Stomach (tissue), 4 donors: ENCODE data around the gene JAML.

ENCODE experiments used
- EP300 ChIP-seq: sonication (generic); formaldehyde crosslinking; IDR thresholded peaks from one replicate; pipeline ENCODE4 v1.6.1; 2017; ENCODE audit warnings: antibody characterized with exemption
- POLR2AphosphoS5 ChIP-seq, 3 donors: sonication (generic); formaldehyde crosslinking; IDR thresholded peaks; one replicate each; pipeline ENCODE4 v1.6.1; 2016; ENCODE audit warnings: antibody characterized with exemption in 3 of 3
- TF ChIP-seq, protein P1 (sequence below), 7 experiments: fragments of 450-650 bp in 4 of 7; fragments of 200-600 bp in 3 of 7; sonication (generic) in 3 of 7; IDR thresholded peaks; one replicate each; pipeline ENCODE4 v1.5.1; 2016 to 2019; ENCODE audit warnings: antibody characterized with exemption in 7 of 7, control low read depth in 2 of 7, mild to moderate bottlenecking in 1 of 7

DNA sequence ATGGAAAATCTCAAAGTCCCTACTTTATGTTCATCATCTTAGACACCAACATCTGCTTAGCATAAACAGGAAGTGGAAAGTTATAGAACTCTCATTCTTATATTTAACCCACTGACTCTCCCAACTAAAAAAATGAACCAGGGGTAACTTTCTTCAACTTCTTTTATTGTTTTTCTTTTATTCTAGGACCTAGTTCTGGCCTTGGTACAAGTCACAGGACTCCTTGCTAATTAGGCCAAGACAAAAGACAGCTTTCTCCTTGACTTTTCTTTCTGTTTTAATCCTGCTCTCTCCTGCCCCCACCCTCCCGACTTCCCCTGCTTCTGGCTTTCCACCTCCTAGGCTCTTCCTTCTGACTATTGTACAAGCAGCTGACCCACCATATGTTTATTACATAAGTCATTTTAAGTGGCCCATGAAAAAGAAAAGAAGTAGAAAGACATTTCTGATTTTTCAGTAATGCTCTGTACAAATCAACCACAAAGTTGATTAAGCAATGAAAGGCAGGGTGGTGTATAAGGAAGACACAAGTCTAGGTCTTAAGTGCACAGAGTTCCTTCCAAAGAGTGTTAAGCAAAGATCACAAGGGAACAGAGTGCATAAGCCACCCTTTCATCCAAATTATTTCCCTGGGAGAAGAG is 18.3 kb downstream of the JAML start:
- no peak for TF ChIP-seq POLR2AphosphoS5 (IDR thresholded peaks at IDR 0.05)
- no peak for TF ChIP-seq EP300
- TF ChIP-seq, protein P1, sequence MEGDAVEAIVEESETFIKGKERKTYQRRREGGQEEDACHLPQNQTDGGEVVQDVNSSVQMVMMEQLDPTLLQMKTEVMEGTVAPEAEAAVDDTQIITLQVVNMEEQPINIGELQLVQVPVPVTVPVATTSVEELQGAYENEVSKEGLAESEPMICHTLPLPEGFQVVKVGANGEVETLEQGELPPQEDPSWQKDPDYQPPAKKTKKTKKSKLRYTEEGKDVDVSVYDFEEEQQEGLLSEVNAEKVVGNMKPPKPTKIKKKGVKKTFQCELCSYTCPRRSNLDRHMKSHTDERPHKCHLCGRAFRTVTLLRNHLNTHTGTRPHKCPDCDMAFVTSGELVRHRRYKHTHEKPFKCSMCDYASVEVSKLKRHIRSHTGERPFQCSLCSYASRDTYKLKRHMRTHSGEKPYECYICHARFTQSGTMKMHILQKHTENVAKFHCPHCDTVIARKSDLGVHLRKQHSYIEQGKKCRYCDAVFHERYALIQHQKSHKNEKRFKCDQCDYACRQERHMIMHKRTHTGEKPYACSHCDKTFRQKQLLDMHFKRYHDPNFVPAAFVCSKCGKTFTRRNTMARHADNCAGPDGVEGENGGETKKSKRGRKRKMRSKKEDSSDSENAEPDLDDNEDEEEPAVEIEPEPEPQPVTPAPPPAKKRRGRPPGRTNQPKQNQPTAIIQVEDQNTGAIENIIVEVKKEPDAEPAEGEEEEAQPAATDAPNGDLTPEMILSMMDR (IDR thresholded peaks at IDR 0.05): no peak
